Metanephros (tissue), 2 donors: ENCODE results near the gene MTA2. TPM values are rescaled to one million over a fixed set of nuclear protein-coding genes. Genes with fewer than 3 reads are reported as not detected.

Source experiments
- small RNA-seq: library from RNA; depleted of rRNA; stranded (forward); fragments of <200 nt; gene quantifications from one replicate; pipeline ENCODE3, GENCODE V24; 2014; ENCODE audit warnings: low replicate concordance
- total RNA-seq: library from RNA; depleted of rRNA; stranded (reverse); fragments of >200 nt; gene quantifications from one replicate; pipeline ENCODE4 v1.2.3, GENCODE V29; 2014

MTA2 gene
- total RNA-seq = 79.0 TPM

DNA sequence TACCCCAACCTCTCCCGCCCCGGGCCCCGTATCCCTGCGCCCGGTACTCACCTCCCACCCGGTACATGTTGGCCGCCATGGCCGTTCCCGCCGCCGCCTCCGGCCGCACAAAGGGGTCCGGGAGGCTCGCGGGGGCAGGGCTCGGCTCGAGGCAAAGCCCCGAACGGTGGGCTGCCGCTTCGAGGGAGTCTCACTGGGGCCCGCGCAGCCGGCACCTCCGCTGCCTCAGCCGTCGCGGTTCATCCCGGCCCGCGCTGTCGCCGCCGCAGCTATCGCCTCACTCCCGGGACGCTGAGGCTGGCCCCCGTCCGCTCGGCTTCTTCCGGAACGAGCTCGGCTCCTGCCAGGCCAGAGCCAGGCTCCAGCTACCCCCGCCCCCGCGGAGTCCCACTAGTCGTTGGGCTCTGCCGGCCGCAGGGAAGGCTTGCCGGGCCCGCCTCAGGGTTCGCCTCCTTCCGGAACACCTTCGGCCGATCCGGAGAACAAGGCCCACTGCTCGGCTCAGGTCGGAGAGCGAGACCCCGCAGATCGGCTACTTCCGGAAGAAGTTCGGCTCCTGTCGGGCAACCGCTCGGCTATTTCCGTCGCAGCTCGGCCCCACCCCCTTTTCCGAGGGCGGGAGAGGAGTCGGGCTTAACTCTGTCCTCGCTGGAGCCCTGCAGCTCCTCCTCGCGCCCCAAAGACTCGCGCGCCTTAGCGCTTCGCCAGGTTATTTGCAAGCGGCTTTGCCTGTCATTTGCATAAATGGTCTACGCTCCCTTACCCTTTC lies at the start of gene MTA2:
Gene MTA2 (minus strand): TSS at position 494 of the 769 bp plus-strand sequence. CDS start 415 bp downstream, at position 79.

DNA sequence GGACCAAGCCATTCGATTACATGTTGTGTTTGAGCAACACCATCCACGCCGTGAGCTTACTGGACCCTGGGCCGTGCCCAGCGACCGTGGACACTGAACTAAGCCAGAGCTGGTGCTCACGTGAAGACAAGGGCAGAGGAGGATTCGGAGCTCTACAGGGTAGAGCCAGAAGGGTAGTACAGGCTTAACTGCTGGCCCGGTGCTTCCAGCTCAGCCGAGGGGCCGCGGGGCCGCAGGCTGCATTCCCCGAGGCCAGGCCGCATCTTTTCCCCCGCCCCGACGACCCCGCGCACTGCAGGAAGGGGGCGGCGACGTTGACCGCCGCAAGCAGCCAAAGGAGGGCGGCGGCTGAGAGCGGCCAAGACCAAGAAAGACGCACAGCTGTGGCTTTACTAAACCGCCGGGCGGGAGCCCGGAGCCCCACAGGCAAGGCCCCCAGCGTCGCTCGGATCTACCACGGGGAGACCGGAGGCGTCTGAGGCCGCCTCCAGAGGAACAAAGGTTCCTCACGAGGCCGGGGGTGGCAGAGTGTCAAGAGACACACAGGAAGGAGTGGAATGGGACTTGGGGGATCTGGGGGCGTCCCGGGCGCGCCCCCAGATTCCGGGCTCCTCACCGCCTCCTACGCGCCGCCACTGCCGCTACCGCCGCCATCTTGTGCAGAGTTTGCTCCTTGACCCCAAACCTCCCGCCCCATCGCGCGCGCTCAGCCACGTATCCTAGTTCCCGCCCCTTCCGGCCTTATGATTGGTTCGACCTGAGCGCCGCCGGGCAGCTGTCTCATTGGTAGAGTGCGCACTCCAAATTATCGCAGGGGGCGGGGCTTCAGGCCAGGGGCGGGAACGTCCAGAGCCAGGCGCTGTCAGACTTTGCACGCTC lies 44.5 kb upstream of the MTA2 start, which contains the start of gene GANAB:
Gene GANAB (minus strand): TSS at position 668 of the 879 bp plus-strand sequence. CDS start 14 bp downstream, at position 654.

DNA sequence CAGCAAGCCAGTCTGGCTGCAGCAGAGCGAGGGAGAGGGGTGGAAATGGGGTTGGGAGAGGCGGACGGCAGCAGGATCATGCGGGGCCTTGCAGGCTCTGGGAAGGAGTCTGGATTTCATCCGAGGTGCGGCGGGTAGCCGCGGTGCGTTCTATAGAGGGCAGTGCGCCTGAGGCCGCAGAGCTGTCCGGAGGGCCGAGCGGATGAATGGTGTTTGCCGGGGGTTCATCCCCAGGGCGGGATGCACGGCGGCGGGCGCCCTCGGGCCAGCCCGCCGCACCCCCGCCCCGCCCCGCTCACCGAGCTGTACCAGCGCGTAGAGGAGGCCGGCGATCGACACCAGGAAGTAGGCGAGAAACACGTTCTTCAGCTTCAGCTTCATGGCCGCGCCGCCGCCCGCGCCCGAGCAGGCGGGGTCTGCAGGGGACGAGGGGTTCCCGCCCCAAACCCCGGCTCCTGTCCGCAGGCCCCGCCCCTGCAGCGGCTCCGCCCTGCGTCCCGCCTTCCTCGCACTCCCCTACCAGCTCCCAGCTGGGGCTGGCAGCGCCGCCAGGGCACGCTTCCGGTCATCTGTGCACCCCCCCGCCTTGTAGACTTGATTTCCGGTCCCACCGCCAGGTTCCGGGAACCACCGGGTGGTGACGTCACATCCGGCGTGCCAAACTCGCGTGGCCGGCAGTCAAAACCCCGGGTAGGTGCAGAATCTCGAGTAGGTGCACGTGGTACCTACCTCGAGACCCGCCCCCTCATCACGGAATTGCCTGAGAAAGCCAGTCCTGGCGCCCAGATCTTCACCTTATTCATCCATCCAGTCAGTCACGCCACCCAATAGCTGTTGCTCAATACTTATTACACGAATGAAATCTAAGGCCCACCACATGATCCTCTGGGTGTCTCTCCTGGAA lies 20.2 kb upstream of the MTA2 start, which contains the start of gene B3GAT3:
Gene B3GAT3 (minus strand): TSS at position 420 of the 904 bp plus-strand sequence. CDS start 39 bp downstream, at position 381.

DNA sequence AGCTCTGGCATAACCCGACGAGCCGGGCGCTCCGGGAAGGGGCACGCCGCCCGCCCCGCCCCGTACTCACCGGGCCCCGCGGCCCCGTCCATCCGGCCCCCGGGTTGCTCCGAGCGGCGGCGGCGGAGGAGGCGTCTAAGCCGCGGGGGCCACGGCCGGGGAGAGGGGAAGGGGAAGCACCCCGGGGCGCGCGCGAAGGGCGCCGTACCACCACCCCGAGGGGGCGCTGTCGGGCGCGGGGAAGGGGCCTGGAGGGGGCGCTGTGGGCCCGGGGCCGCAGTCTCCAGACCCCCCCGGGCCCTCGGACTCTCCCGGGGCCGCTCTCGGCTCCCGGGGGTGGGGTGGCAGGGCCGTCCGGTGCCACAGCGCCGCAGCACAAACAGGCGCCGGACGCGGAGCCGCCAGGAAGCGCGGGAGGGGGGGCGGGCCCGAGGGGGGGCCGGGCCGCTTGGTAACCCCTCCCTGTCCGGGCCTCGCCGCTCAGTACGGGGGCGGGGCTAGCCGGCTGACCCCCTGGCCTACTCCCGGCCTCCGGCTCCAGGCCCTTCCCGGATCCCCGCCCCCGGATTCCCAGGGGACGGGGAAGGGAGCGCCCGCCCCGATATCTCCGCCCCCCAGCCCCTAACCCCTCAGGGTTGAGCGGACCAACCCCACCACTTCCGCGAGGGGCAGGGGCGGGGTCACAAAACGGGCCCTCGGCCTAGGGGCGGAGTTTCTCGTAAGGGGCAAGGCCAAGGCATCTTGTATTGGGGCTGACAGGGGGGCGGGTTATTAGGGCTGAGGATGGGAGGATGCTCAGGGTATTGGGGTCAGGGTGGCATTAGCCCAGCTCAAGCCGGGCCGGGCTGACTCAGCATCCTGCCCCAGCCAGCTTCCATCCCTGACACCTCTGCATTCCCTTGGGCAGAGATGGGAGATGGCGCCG lies 11.0 kb upstream of the MTA2 start, which contains the start of the genes EML3 and ROM1:
Gene EML3 (minus strand): TSS at position 410 of the 925 bp plus-strand sequence. CDS start 318 bp downstream, at position 92.
Gene ROM1 (plus strand): TSS at position 892 of the 925 bp plus-strand sequence. CDS start 25 bp downstream, at position 917.

DNA sequence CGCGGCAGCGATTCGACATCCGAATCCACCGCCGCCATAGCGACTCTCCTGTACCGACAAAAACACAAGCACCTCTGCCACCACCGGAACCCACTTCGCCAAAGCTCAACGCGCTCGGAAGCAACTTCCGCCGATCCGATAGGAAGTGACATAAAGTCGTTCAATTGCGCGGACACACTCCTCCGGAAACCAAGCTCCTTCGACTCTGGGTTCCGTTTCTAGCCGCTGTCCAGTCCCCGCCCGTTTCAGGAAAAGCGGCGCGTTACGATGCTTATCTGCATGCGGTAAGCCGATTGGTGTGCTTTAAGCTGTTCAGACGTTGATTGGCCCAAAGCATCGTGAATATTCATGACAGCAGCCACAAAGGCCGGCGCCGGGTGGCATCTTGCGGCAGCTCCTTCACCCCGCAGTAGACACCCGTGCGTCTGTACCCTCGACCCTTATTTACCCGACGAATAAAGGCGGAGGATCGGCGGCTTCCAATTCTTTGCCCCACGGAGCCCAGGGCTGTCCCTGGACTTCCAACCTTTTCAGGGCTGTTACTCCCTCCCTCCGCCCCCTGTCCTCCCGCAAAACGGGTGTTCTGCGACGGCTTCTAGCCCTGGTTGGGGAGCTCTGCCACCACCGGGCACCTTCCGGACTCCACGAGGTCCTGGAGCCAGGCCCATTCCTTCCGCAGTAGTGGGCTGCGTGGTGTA lies 10.1 kb downstream of the MTA2 start, which contains the start of gene TUT1:
Gene TUT1 (minus strand): TSS at position 76 of the 698 bp plus-strand sequence. CDS start 38 bp downstream, at position 38.

DNA sequence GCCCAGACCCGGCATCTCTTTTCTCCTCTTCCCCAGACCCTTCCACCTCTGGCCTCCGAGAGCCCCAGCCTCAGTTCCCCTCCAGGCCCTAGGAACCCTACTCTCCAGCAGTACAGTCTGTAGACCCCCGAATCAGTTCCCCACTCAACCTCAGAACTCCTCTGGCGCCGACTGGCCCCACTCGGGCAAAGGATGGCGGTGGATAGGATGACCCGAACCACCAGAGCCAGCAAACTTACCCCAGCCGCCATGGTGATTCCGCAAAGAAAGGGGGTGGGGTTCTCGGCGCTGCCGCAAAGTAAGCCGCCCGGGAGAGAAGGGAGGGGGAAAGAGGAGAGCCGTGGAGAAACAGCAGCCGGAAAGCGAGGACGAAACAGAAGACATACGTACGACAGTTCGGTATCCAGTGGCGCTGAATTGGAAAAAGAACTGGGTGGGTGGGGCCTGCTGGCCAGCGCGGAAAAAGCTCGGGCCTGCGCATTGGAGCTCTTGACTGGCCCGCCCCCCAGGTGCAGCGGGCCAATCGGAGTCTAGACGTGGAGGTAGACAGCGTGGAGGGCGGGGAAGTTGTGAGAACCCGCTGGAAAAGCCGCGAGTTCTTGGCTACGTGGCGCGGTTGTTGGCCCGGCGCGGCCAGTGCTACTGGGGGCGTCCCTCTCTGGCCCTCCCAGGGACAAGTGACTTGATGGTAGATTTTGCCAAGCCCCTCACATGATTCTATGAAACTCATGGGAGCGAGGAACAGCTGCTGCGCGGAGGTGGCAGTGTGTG lies 27.9 kb downstream of the MTA2 start, which contains the start of gene EEF1G:
Gene EEF1G (minus strand): TSS at position 300 of the 771 bp plus-strand sequence. CDS start 49 bp downstream, at position 251.

DNA sequence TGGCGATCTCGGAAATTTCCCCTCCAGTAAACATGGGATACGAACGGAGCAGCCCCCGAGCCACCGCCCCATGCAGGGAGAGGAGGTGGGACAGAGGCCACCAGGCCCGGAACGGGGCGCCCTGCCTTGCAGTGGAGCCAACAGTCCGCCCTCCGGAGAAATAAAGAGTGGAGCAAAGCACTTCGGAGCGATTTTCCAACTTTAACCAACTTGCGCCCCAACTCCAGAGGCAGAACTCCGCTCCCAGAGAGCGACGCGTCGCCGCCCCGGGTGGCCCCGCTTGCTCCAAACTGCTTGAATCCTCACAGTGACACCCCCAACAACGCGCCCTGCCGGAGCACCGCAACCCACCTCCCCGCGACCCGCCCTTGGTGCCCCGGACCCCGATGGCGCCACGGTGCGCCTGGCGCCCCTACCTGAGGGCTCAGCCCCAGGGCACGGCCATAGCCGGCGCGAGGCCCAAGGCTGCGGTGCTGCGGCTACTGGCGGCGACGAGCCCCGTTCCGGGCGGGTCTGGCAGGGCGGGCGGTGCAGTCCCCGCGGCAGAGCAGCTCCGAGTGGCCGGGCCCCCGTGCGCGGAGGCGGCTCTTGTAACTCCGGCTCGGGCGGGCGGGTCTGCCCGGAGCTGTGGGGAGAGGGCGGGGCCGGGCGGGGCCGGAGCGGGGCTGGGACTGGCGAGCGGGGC lies 55.3 kb downstream of the MTA2 start, which contains the start of gene AHNAK:
Gene AHNAK (minus strand): TSS at position 563 of the 685 bp plus-strand sequence. CDS start 10,708 bp downstream, outside the sequence.

Small RNAs within 50 kb of the gene (small RNA-seq; reads per million reads assigned to genes)
- gene AP001458.1 (not detected), gene EEF1G (not detected), gene MIR6747 (0.09 reads per million)

Other genes with a start within 250 kb of the MTA2 start
- gene SCGB1A1, start 182.8 kb downstream of the MTA2 start, total RNA-seq = not detected
- 286 TPM for gene AHNAK, start 55.1 kb downstream of the MTA2 start, total RNA-seq
- gene EEF1G, start 28.0 kb downstream of the MTA2 start, total RNA-seq = 1,423 TPM
- gene TUT1, start 10.3 kb downstream of the MTA2 start, total RNA-seq = 12.9 TPM
- gene EML3, start 10.9 kb upstream of the MTA2 start, total RNA-seq = 26.9 TPM
- 1.6 TPM for gene ROM1, start 11.4 kb upstream of the MTA2 start, total RNA-seq
- 28.3 TPM for gene B3GAT3, start 20.1 kb upstream of the MTA2 start, total RNA-seq
- gene GANAB, start 44.7 kb upstream of the MTA2 start, total RNA-seq = 253 TPM
- gene INTS5, start 51.4 kb upstream of the MTA2 start, total RNA-seq = 23.0 TPM
- 20.1 TPM for gene C11orf98, start 63.3 kb upstream of the MTA2 start, total RNA-seq
- gene CSKMT, start 63.4 kb upstream of the MTA2 start, total RNA-seq = 8.9 TPM
- 10.2 TPM for gene UQCC3, start 69.8 kb upstream of the MTA2 start, total RNA-seq
- 4.0 TPM for gene LBHD1, start 70.4 kb upstream of the MTA2 start, total RNA-seq
- 89.0 TPM for gene UBXN1, start 77.2 kb upstream of the MTA2 start, total RNA-seq
- gene LRRN4CL, start 87.7 kb upstream of the MTA2 start, total RNA-seq = 5.4 TPM
- 79.3 TPM for gene BSCL2, start 105.6 kb upstream of the MTA2 start, total RNA-seq
- not detected for gene GNG3, start 105.8 kb upstream of the MTA2 start, total RNA-seq
- gene HNRNPUL2, start 125.6 kb upstream of the MTA2 start, total RNA-seq = 39.5 TPM
- 34.4 TPM for gene TTC9C, start 126.6 kb upstream of the MTA2 start, total RNA-seq
- gene ZBTB3, start 152.3 kb upstream of the MTA2 start, total RNA-seq = 14.8 TPM
- gene POLR2G, start 159.7 kb upstream of the MTA2 start, total RNA-seq = 87.4 TPM
- 36.1 TPM for gene TAF6L, start 169.5 kb upstream of the MTA2 start, total RNA-seq
- 43.4 TPM for gene TMEM179B, start 185.5 kb upstream of the MTA2 start, total RNA-seq
- 20.4 TPM for gene TMEM223, start 190.1 kb upstream of the MTA2 start, total RNA-seq
- 37.9 TPM for gene NXF1, start 203.6 kb upstream of the MTA2 start, total RNA-seq
- 34.2 TPM for gene STX5, start 230.2 kb upstream of the MTA2 start, total RNA-seq
- gene TEX54, start 231.0 kb upstream of the MTA2 start, total RNA-seq = not detected
- 33.6 TPM for gene WDR74, start 237.7 kb upstream of the MTA2 start, total RNA-seq